IMR-90 (cell line): Measurements from ENCODE around the gene FBP1. TPM values are rescaled to one million over a fixed set of nuclear protein-coding genes. Genes with fewer than 3 reads are reported as not detected.

Experiments used
- ATAC-seq: fragments of 200-7000 bp; cut with Tn5 transposase; 2 replicates; pipeline ENCODE4 v1.9.1; 2020; ENCODE audit warnings: low read depth, mild to moderate bottlenecking, moderate library complexity
- BruUV-seq: library from RNA; stranded (reverse); fragments of 400-500 nt; replicated peaks from 2 replicates; lab custom pipeline; 2021; lab: Mats Ljungman, UMichigan
- CTCF ChIA-PET: fragments of 300-600 bp; formaldehyde crosslinking; extraction: SDS; loops from one replicate; lab custom pipeline; 2021; ENCODE audit warnings: antibody characterized with exemption; lab: Yijun Ruan, JAX
- POLR2A ChIA-PET: fragments of 300-600 bp; sonication (Branson Sonifier 250); formaldehyde crosslinking; loops from one replicate; lab custom pipeline; 2022; ENCODE audit warnings: antibody characterized with exemption; ENCODE audit not compliant: unreplicated experiment; lab: Charles Lee
- DNase-seq: peaks from one replicate; pipeline ENCODE4 v3.0.0; 2013
- H2AFZ ChIP-seq: replicated peaks from 2 replicates; pipeline ENCODE3; 2013; ENCODE audit warnings: low read length, mild to moderate bottlenecking; ENCODE audit not compliant: poor library complexity
- H2AK5ac ChIP-seq: 2 replicates; pipeline ENCODE4 v1.6.1; 2013; ENCODE audit warnings: low read depth, low read length, inconsistent platforms
- H2AK9ac ChIP-seq: replicated peaks from 2 replicates; pipeline ENCODE3; 2013; ENCODE audit warnings: mild to moderate bottlenecking, low read depth, low read length, moderate library complexity; ENCODE audit not compliant: poor library complexity
- H2BK120ac ChIP-seq: 2 replicates; pipeline ENCODE4 v1.6.1; 2013; ENCODE audit warnings: low read depth, low read length, inconsistent platforms
- H2BK15ac ChIP-seq: 3 replicates; pipeline ENCODE4 v1.6.1; 2013; ENCODE audit warnings: low read depth, low read length, inconsistent platforms
- H2BK20ac ChIP-seq: 2 replicates; pipeline ENCODE4 v1.6.1; 2013; ENCODE audit warnings: low read depth, mild to moderate bottlenecking, inconsistent platforms, low read length, moderate library complexity
- H2BK5ac ChIP-seq: 2 replicates; pipeline ENCODE4 v1.6.1; 2013; ENCODE audit warnings: mild to moderate bottlenecking, low read depth, low read length, inconsistent platforms; ENCODE audit not compliant: poor library complexity, severe bottlenecking
- H3K14ac ChIP-seq: replicated peaks from 2 replicates; pipeline ENCODE4 v1.6.1; 2013; ENCODE audit warnings: low read depth, low read length, inconsistent platforms
- H3K18ac ChIP-seq: 2 replicates; pipeline ENCODE4 v1.6.1; 2013; ENCODE audit warnings: low read depth, low read length, control low read depth
- H3K23ac ChIP-seq: 2 replicates; pipeline ENCODE4 v1.6.1; 2013; ENCODE audit warnings: low read depth, low read length, inconsistent platforms
- H3K27ac ChIP-seq: 2 replicates; pipeline ENCODE4 v1.5.1; 2013; ENCODE audit warnings: mild to moderate bottlenecking, control low read depth, low read length; ENCODE audit not compliant: insufficient read depth
- H3K27me3 ChIP-seq: 2 replicates; pipeline ENCODE4 v1.6.1; 2013; ENCODE audit warnings: low read length; ENCODE audit not compliant: control insufficient read depth, insufficient read depth
- H3K36me3 ChIP-seq: 2 replicates; pipeline ENCODE4 v1.6.1; 2013; ENCODE audit warnings: low read length, mixed read lengths; ENCODE audit not compliant: control insufficient read depth, insufficient read depth
- H3K4ac ChIP-seq: 2 replicates; pipeline ENCODE4 v1.6.1; 2013; ENCODE audit warnings: low read depth, low read length, inconsistent platforms
- H3K4me1 ChIP-seq: 2 replicates; pipeline ENCODE4 v1.6.1; 2013; ENCODE audit warnings: low read length, mixed read lengths; ENCODE audit not compliant: control insufficient read depth, insufficient read depth
- H3K4me2 ChIP-seq: 2 replicates; pipeline ENCODE4 v1.6.1; 2013; ENCODE audit warnings: low read depth, mild to moderate bottlenecking, control low read depth, low read length, moderate library complexity
- H3K4me3 ChIP-seq: 2 replicates; pipeline ENCODE4 v1.5.1; 2013; ENCODE audit warnings: low read depth, mild to moderate bottlenecking, control low read depth, low read length, moderate library complexity; ENCODE audit not compliant: insufficient read depth
- H3K56ac ChIP-seq: 2 replicates; pipeline ENCODE4 v1.6.1; 2013; ENCODE audit warnings: low read length, inconsistent platforms; ENCODE audit not compliant: insufficient read depth; ENCODE audit errors: extremely low read depth
- H3K79me1 ChIP-seq, 2 experiments: 2 replicates each; pipeline ENCODE4 v1.6.1; 2013; ENCODE audit warnings: low read length in 2 of 2, inconsistent platforms in 1 of 2, low read depth in 1 of 2
- H3K9ac ChIP-seq: 2 replicates; pipeline ENCODE4 v1.6.1; 2013; ENCODE audit warnings: low read depth, low read length, control low read depth
- H3K9me1 ChIP-seq: 2 replicates; pipeline ENCODE4 v1.6.1; 2013; ENCODE audit warnings: low read length, inconsistent platforms; ENCODE audit not compliant: insufficient read depth
- H3K9me3 ChIP-seq: 2 replicates; pipeline ENCODE4 v1.6.1; 2013; ENCODE audit warnings: low read length; ENCODE audit not compliant: control insufficient read depth, insufficient read depth
- H4K20me1 ChIP-seq: 2 replicates; pipeline ENCODE4 v1.6.1; 2013; ENCODE audit warnings: low read length, inconsistent platforms; ENCODE audit not compliant: insufficient read depth
- H4K5ac ChIP-seq: 2 replicates; pipeline ENCODE4 v1.6.1; 2013; ENCODE audit warnings: mild to moderate bottlenecking, low read depth, low read length, control low read depth
- H4K8ac ChIP-seq, 2 experiments: 2 replicates each; pipeline ENCODE4 v1.6.1; 2013; ENCODE audit warnings: low read depth in 2 of 2, low read length in 2 of 2, control low read depth in 1 of 2, inconsistent platforms in 1 of 2
- H4K91ac ChIP-seq: 2 replicates; pipeline ENCODE4 v1.6.1; 2013; ENCODE audit warnings: low read depth, low read length, inconsistent platforms; ENCODE audit not compliant: insufficient read depth
- BHLHE40 ChIP-seq: fragments of 150-350 bp; IDR thresholded peaks from 2 replicates; pipeline ENCODE4 v1.6.1; 2016; ENCODE audit warnings: mild to moderate bottlenecking, low read depth, low read length
- CEBPB ChIP-seq: IDR thresholded peaks from 2 replicates; pipeline ENCODE4 v1.6.1; 2012; ENCODE audit warnings: low read depth, low read length, improper control_type of control experiment
- CHD1 ChIP-seq: IDR thresholded peaks from 2 replicates; pipeline ENCODE4 v1.6.1; 2012; ENCODE audit warnings: low read depth, low read length, improper control_type of control experiment
- CTCF ChIP-seq: conservative IDR thresholded peaks from 2 replicates; pipeline ENCODE4 v1.5.1; 2012; ENCODE audit warnings: mild to moderate bottlenecking, low read depth, low read length, improper control_type of control experiment
- FOS ChIP-seq: fragments of 150-350 bp; IDR thresholded peaks from 2 replicates; pipeline ENCODE4 v1.6.1; 2016; ENCODE audit warnings: low read depth, low read length
- MAFK ChIP-seq: IDR thresholded peaks from 2 replicates; pipeline ENCODE4 v1.6.1; 2012; ENCODE audit warnings: low read depth, low read length, improper control_type of control experiment
- MAZ ChIP-seq: IDR thresholded peaks from 2 replicates; pipeline ENCODE4 v1.6.1; 2012; ENCODE audit warnings: low read depth, mild to moderate bottlenecking, low read length, improper control_type of control experiment, moderate library complexity, borderline replicate concordance
- MXI1 ChIP-seq: IDR thresholded peaks from 2 replicates; pipeline ENCODE4 v1.6.1; 2012; ENCODE audit warnings: low read depth, mild to moderate bottlenecking, low read length, moderate library complexity, borderline replicate concordance
- NFE2L2 ChIP-seq: fragments of 150-350 bp; IDR thresholded peaks from 2 replicates; pipeline ENCODE4 v1.6.1; 2016; ENCODE audit warnings: low read depth, mild to moderate bottlenecking, low read length
- POLR2A ChIP-seq: IDR thresholded peaks from 2 replicates; pipeline ENCODE4 v1.6.1; 2012; ENCODE audit warnings: mild to moderate bottlenecking, low read depth, low read length
- RAD21 ChIP-seq: IDR thresholded peaks from 2 replicates; pipeline ENCODE4 v1.6.1; 2012; ENCODE audit warnings: low read length, improper control_type of control experiment
- RCOR1 ChIP-seq: IDR thresholded peaks from 2 replicates; pipeline ENCODE4 v1.6.1; 2012; ENCODE audit warnings: mild to moderate bottlenecking, low read length, improper control_type of control experiment; ENCODE audit not compliant: insufficient replicate concordance
- RFX5 ChIP-seq: IDR thresholded peaks from 2 replicates; pipeline ENCODE4 v1.8.0; 2012; ENCODE audit warnings: low read depth, mild to moderate bottlenecking, low read length, moderate library complexity
- SMC3 ChIP-seq: fragments of 150-350 bp; IDR thresholded peaks from 2 replicates; pipeline ENCODE4 v1.6.1; 2016; ENCODE audit warnings: low read depth, mild to moderate bottlenecking, antibody characterized with exemption, low read length, moderate library complexity
- WGBS, 2 experiments: methylation state at CpG; one replicate each; pipeline versions ENCODE4 v1.1.5 to v1.1.7; 2013; ENCODE audit warnings: missing lambda C conversion rate in 2 of 2; ENCODE audit not compliant: insufficient read length in 1 of 2; ENCODE audit errors: extremely low coverage in 2 of 2; 5-methylcytosine and 5-hydroxymethylcytosine counted together
- dilution Hi-C: fragments of 300-500 bp; cut with HindIII; formaldehyde crosslinking; loops from one replicate; pipeline ENCODE4 v1.14.3; 2018; ENCODE audit warnings: low sequenced_read_pairs; ENCODE audit not compliant: unreplicated experiment
- in situ Hi-C: fragments of 300-500 bp; cut with MboI; formaldehyde crosslinking; loops from 3 replicates; pipeline ENCODE4 v1.14.3; 2019; ENCODE audit warnings: low sequenced_read_pairs, inconsistent platforms, mixed read lengths
- intact Hi-C: fragments of 100-400 bp; cut with micrococcal nuclease; formaldehyde crosslinking; loops from 2 replicates; pipeline ENCODE4 v1.10.0; 2022
- polyA plus RNA-seq, 3 experiments: library from polyadenylated mRNA; depleted of rRNA; stranded (reverse); fragments of >200 nt; gene quantifications; 2 replicates each; pipeline ENCODE4 v1.2.3, GENCODE V29; 2012; ENCODE audit warnings: low replicate concordance in 1 of 3
- total RNA-seq: library from RNA; depleted of rRNA; stranded (reverse); fragments of >200 nt; gene quantifications from 2 replicates; pipeline ENCODE4 v1.2.3, GENCODE V29; 2012
- TF ChIP-seq, protein P1 (sequence below): fragments of 150-350 bp; IDR thresholded peaks from 2 replicates; pipeline ENCODE4 v1.6.1; 2017; ENCODE audit warnings: mild to moderate bottlenecking, antibody characterized with exemption, low read length, low read depth
- TF ChIP-seq, protein P2 (sequence below): fragments of 150-350 bp; IDR thresholded peaks from 2 replicates; pipeline ENCODE4 v1.6.1; 2016; ENCODE audit warnings: low read depth, mild to moderate bottlenecking, low read length, moderate library complexity, borderline replicate concordance

Gene FBP1
- total and polyA plus RNA-seq, 2 of the 4 experiments (the other 2 are of a cell fraction): not detected

GRCh38 chr9:94644543-94644942, 5.2 kb upstream of the FBP1 start:
- Histone ChIP-seq H4K91ac (no peak overlapping the region), H3K4me2 (no peak overlapping the region), H2BK120ac (no peak overlapping the region), H3K36me3 (no peaks in the 10 kb centered on the region), H3K4ac (no peak overlapping the region), H2BK5ac (no peak overlapping the region), H3K4me3 (no peak overlapping the region), H3K23ac (no peak overlapping the region), H3K4me1 (no peaks in the 10 kb centered on the region), H3K14ac (no peak overlapping the region), H4K20me1 (no peaks in the 10 kb centered on the region), H2BK20ac (no peak overlapping the region), H2AK9ac (no peak overlapping the region), H3K9ac (no peak overlapping the region), H4K8ac (no peak overlapping the region), H2AK5ac (no peak overlapping the region), H2BK15ac (no peak overlapping the region), H3K9me3 (no peaks in the 10 kb centered on the region), H3K27ac (no peak overlapping the region), H3K79me1 (no peaks in the 10 kb centered on the region), H3K56ac (no peak overlapping the region), H3K27me3 (peaks cover 26% of the 10 kb centered on the region), H2AFZ (no peak overlapping the region), H3K18ac (no peak overlapping the region), H3K9me1 (0 out of 2 replicates have a peak, but pooled peaks cover 3% of the 10 kb centered on the region), H4K5ac (no peak overlapping the region)
- TF ChIP-seq CEBPB (no peak), CTCF (no peak), RCOR1 (no peak), POLR2A (no peak), CHD1 (no peak), RFX5 (no peak), MAZ (no peak), SMC3 (no peak), NFE2L2 (no peak), BHLHE40 (no peak), FOS (no peak), MAFK (no peak), MXI1 (no peak), RAD21 (no peak)
- TF ChIP-seq, protein P1, sequence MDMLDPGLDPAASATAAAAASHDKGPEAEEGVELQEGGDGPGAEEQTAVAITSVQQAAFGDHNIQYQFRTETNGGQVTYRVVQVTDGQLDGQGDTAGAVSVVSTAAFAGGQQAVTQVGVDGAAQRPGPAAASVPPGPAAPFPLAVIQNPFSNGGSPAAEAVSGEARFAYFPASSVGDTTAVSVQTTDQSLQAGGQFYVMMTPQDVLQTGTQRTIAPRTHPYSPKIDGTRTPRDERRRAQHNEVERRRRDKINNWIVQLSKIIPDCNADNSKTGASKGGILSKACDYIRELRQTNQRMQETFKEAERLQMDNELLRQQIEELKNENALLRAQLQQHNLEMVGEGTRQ: no peak
- TF ChIP-seq, protein P2, sequence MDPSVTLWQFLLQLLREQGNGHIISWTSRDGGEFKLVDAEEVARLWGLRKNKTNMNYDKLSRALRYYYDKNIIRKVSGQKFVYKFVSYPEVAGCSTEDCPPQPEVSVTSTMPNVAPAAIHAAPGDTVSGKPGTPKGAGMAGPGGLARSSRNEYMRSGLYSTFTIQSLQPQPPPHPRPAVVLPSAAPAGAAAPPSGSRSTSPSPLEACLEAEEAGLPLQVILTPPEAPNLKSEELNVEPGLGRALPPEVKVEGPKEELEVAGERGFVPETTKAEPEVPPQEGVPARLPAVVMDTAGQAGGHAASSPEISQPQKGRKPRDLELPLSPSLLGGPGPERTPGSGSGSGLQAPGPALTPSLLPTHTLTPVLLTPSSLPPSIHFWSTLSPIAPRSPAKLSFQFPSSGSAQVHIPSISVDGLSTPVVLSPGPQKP: no peak
- dilution Hi-C loops (no loop called here), intact Hi-C loops (no loop called here), in situ Hi-C loops (no loop called here)
- POLR2A ChIA-PET: no interaction called here
- no peak for ATAC-seq
- DNase-seq: no peak
- CTCF ChIA-PET: no interaction called here
- no TSS peak for BruUV-seq
- WGBS, 2 experiments: no CpG with 5 or more reads among the region's 5 CpGs
